Stimulated activated CD4-positive, alpha-beta T cell treated with anti-CD3 and anti-CD28 coated beads, Interleukin-15, amount 100 ng/mL, for 1 hour (primary cell): ENCODE data around the gene PVR.
"Not testable (repeated sequence)": the region's sequence is repeated elsewhere in the genome, so short reads cannot be mapped to it uniquely, and the experiment has no call there.

Source experiments
- DNase-seq, 2 donors: peaks; one replicate each; pipeline ENCODE4 v3.0.0-alpha.2; 2020; ENCODE audit warnings: low read depth in 1 of 2, low spot score in 1 of 2

Gene PVR

DNA sequence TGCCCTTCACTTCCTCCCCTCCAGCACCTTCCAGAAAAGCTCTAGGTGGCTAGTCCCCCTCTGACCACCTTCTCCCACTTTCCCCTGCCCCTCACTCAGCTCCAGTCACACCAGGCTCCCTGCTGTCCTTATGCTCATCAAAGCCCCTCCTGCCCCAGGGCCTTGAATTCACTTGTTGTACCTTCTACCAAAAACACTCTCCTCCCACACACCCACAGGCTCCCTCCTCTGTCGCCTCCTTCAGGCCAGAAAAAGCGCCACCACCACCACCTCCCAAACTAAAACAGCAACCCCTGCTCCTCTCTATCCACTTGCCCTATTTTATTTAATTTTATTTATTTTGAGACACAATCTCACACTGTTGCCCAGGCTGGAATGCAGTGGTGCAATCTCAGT is 50.5 kb downstream of the PVR start:
- DNase-seq, result no peak

DNA sequence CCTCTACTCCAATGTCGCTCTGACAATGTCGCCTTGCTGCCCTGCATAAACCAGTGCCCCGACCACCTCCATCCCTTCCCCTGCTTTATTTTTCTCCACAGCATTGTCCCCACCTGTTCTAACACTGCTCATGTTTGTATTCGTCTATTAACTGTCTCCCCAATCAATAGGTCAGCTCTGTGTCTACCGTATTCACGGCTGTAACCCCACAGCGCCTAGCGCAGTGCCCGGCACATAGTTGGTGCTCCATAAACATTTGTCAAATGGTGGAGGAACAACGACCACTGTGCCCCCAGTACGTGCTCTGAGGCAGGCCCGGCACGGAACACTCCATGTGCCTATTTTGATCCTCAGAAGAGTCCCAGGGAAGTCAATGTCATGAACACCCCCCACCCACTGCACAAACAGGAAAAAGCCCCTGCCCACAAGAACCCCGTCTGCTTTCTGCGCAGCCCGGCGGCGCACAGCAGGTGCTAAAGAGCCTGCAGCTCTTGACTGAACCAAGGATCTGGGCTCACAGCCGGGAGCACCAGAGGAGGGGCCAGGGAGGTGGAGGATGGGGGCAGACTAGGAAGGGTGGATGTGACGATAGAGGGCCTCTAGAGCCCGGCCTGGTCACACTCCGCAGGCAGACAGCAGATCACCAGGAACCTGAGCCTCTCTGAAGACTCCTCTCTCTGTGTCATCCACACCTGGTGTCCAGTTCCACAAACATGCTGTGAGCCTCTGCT is 53.4 kb downstream of the PVR start:
- no peak for DNase-seq

DNA sequence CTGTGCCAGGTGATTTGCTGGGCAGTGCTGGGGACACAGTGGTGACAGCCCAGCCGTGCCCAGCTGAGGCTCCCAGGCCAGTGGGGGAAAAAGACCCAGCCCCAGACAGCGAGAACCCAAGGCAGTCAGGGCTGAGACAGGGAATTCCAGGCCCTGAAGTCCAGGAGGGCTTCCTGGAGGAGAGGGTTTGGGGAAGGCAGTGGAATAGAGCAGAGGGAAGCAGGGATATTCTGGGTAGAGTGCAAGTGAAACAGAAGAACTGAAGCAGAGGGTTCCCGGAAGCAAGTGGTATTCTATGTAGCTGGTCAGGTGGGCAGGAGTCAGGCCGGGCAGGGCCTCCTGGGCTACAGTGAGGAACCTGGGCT is 53.9 kb downstream of the PVR start:
- DNase-seq, result no peak

DNA sequence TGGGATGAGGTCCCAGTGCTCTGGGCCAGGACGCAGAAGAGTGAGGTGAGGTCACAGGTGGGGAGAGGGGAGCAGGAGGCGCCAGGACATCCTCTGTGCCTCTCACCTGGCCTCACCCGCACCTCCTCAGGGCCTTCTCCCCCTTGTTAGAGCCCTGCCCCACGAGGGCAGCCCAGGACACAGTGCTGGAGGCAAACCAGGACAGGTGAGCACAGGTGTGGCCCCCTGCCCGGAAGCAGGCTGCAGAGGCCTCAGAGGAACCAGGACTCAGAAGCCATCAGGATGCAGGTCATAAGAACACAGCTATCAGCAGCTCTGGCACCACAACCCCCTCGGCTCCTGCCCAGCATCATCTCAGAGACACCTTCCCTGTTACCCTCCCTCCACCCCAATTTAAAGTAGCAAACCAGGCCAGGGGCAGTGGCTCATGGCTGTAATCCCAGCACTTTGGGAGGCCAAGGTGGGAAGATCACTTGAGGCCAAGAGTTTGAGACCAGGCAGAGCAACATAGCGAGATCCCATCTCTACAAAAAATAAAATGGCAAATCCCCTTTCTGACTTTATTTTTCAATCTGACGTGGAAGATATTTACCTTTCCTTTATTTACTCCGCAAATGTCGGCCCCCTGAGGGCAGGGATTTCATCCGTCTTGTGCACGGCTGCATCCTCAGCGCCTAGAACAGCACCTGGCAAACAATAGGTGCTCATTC is 54.9 kb downstream of the PVR start, which contains the start of gene CEACAM16:
Gene CEACAM16, plus strand, starts transcription at position 660 of the 710 bp plus-strand sequence. CDS start 2,306 bp downstream, outside the sequence.
- no peak for DNase-seq

DNA sequence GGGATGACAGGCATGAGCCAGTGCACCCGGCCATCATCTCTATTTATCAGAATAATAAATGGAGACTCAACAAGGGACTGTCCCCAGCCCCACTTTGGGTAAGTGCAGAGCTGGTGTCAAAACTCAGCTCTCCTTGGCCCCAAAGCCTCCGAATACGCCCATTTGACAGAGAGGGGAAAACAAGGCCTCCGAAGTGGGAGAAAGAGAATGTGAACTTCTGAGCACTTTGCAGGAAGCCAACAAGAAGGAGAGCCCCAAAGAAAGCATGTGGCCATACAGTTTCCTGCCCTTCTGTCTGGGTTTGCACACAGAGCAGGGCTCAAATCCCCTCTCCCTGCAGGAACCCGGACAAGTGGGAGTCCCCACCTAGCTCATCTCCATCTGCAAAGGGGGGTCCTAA is 56.8 kb downstream of the PVR start:
- no peak for DNase-seq

DNA sequence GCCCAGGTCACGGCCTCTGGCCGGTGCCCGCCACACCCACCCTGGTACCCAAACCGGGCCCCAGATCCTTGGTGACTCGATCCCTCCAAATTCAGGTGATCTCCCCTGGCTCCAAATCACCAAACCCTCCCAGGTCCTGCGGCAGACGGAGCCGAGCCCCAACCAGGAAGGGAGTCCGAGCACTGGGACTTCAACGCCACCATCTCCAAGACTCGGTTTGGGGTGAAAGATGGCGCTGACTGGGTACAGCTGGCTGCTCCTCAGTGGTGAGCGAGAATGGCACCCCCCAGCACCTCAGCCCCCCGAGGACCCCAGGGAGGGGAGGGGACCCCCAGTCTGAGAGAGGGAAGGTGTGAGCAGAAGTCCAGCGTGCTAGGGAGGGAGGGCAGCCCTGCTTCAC is 57.5 kb downstream of the PVR start:
- DNase-seq, result no peak

DNA sequence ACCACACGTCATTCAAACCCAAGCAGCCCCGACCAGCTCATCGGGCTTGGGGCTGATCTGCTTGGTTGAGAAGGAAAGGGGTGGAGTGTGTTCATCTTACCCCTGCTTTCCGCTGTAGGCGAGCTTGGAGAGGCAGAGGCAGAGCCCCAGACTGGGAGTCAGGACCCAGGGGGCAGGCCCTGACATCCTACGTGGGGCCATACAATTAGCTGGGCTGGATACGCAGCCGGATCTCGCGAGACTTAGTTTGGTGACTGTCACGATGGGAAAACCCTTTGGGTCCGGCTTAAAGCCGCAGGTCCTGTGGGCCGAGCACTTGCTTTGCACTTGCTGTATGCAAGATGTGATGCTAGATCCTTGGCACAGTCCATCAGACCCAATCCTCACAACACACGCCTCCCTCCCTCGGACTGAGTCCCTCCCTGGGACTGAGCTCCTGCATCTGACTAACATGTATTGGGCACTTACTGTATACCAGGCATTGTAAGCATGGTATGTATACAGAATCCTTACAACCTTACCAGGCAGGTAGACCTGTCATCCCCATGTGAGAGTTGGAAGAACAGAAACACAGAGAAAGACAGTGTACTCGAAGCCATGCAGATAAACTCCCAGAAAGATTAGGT is 59.0 kb downstream of the PVR start:
- no peak for DNase-seq

DNA sequence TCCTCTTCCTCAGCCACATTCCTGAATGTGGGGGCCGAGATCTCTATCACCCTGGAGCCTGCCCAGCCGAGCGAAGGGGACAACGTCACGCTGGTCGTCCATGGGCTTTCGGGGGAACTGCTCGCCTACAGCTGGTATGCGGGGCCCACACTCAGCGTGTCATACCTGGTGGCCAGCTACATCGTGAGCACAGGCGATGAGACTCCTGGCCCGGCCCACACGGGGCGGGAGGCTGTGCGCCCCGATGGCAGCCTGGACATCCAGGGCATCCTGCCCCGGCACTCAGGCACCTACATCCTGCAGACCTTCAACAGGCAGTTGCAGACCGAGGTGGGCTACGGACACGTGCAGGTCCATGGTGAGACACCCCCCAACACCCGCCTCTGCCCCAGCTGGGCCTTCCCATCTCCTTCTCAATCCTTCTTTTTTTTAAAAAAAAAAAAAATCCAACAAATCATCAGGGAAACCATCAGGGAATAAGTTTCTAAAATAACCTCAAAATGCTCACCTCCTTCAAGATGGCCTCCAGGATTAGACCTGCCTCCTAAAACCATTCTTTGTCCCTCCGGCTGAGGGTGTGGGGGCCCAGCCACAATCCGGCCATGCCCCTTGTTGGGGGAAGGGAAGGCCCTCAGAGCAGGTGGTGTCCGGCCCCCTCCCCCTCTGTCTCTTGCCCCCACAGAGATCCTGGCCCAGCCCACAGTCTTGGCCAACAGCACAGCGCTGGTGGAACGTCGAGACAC is 59.8 kb downstream of the PVR start:
- DNase-seq, result no peak

DNA sequence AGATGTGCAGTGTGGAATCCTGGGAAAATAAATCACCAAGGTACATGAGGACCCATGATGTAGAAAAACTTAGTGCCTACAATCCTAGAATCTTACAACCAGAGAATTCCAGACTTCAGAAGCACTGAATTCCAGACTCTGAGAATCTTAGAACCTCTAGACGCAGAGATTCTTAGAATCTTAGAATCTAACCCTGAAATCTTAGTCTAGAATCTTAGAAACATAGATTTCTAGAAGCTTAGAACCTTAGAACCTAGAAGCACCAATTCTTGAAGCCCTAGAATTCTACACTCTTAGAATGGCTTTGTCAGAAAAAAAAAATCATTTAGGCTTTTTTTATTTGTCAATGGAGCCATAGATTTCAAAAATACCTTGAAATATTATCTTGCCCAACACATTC is 61.3 kb downstream of the PVR start:
- no peak for DNase-seq

DNA sequence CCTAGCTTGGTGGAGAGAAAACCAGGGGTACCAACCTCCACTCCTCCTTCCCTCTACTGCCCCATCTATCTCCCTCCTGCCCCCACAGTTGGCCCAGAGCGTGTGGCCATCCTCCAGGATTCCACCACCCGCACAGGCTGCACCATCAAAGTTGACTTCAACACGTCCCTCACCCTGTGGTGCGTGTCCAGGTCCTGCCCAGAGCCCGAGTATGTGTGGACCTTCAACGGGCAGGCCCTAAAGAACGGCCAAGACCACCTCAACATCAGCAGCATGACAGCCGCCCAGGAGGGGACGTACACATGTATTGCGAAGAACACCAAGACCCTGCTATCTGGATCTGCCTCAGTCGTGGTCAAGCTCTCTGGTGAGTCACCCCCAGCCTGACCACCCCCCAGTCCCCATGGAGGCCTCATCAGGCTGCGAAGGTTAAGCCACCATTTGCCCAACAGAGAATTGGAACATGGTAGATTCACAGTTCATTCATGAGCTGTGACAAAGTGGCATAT is 61.8 kb downstream of the PVR start:
- DNase-seq, result no peak

DNA sequence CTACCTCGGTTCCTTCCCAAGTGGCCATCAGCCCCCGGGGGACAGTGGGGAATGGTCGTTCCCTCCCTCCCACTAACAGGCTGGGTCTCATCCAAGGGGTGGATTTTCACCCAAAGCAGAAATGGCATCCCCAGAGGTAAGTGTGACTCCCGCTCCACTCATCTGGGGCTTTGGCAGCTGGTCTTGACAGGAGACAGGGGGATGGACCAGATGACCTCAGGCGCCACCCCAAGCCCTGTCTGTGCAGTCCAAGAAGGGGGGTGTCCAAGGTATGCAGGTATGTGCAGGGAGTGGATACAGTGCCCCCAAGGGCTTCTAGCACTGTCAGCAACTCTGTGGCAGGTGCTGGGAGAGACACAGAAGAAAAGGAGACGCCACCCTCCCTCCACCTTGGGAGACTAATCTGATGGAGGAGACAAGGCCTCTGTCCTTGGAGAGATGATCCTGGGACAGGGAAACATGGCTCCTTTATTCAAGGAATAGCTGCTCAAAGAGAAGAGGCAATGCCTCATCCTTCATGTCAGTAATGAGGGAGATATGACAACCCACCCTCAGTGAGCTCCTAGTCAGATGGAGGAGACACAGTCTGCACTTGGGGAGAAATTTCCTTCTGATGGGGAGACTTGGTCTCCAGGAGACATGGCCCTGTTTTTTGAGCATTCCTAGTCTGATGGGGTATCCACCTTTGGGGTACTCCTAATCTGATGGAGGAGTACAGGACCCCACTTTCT is 63.0 kb downstream of the PVR start:
- no peak for DNase-seq

DNA sequence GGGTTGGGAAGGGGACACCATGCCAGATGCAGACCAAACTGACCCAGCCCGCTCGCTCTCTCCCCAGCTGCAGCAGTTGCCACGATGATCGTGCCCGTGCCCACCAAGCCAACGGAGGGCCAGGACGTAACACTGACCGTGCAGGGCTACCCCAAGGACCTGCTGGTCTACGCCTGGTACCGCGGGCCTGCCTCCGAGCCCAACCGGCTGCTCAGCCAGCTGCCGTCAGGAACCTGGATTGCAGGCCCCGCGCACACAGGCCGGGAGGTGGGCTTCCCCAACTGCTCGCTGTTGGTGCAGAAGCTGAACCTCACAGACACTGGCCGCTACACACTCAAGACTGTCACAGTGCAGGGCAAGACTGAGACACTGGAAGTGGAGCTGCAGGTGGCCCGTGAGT is 64.1 kb downstream of the PVR start:
- no peak for DNase-seq

DNA sequence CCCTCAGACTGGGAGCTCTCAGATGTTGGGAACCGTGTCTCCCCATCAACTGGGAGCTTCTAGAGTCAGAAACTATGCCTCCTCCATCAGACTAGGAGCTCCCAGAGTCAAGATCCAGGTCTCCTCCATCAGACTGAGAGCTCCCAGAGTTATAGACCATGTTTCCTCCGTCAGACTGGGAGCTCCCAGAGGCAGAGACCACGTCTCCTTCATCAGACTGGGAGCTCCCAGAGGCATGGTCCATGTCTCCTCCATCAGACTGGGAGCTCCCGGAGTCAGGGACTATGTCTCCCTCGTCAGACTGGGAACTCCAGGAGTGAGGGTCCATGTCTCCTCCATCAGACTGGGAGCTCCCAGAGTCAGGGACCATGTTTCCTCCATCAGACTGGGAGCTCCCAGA is 65.2 kb downstream of the PVR start:
- no peak for DNase-seq

DNA sequence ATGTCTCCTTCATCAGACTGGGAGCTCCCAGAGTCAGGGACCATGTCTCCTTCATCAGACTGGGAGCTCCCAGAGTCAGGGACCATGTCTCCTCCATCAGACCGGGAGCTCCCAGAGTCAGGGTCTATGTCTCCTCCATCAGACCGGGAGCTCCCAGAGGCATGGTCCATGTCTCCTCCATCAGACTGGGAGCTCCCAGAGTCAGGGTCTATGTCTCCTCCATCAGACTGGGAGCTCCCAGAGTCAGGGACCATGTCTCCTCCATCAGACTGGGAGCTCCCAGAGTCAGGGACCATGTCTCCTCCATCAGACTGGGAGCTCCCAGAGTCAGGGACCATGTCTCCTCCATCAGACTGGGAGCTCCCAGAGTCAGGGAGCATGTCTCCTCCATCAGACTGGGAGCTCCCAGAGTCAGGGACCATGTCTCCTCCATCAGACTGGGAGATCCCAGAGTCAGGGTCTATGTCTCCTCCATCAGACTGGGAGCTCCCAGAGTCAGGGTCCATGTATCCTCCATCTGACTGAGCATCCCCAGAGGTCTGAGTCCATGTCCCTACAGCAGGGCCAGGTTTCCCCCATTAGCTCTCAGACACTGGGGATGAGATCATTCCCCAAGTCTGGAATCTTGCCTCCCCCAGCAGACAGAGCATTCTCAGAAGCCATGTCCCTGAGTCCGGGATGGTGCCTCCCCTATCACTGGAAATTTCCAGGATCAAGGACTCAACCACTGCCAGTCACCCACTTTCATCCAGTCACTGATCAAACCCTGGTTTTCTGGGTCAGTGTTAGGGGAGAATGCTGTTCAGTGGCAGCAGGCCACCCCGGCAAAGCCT is 65.9 kb downstream of the PVR start:
- not testable (repeated sequence) for DNase-seq

DNA sequence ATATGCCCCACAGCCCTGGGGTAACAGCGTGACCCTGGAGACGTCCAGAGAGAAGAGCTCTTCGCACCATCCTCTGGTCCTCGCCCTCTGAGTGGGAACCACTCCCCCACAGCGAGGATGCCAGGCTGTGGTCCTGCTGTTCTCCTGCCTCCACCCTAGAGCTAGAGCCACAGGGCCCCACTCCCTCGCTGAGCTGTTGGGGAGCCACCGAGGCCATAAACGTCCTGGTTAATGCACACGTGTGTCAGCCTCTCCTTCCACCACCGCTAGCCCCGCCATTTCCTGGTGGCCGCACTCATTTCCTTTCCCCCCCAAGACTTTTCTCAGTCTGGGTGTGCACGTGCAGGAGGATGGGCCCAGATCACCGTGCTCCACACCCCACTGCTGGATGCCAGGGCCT is 66.8 kb downstream of the PVR start:
- no peak for DNase-seq

DNA sequence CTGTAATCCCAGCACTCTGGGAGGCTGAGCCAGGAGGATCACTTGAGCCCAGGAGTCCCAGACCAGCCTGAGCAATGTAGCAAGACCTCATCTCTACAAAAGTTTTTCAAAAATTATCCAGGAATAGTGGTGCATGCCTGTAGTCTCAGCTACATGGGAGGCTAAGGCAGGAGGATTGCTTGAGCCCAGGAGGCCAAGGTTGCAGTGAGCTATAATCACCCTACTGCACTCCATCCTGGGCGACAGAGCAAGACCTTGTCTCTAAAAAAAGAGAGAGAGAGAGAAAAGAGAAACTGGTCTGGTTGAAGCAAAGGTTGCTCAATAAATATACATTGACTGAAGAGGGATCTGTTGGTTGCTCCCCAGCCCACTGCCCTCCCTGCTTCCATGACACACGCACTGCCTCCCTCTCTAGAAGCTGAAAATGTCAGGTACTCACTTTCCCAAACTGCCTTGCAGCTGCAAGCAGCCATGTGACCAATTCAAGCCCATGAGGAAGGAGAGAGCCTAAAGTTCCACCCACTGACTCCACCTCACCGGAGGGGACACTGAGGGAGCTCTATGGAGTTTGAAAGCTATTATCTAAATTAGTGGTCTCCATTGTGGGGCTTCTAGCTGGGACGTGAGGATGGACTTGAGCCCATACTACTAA is 69.3 kb downstream of the PVR start:
- no peak for DNase-seq
